OCI-M1 (cell line): ENCODE measurements around the gene SPATA6.
"Not testable (repeated sequence)": the region's sequence is repeated elsewhere in the genome, so short reads cannot be mapped to it uniquely, and the experiment has no call there.

Experiments used
- DNase-seq: peaks from one replicate; lab custom pipeline; 2025; lab: John Stamatoyannopoulos, UW

Gene SPATA6

GRCh38 chr1:48356901-48357300, 115.1 kb downstream of the SPATA6 start:
- DNase-seq, result no peak

GRCh38 chr1:48344373-48344772, 127.6 kb downstream of the SPATA6 start:
- no peak for DNase-seq

GRCh38 chr1:48341221-48341620, 130.8 kb downstream of the SPATA6 start:
- DNase-seq, result no peak

- no peak for DNase-seq
These were observed 133.7 kb downstream of the SPATA6 start for GRCh38 chr1:48338257-48338656.

GRCh38 chr1:48333316-48333715, 138.7 kb downstream of the SPATA6 start:
- DNase-seq, result no peak

GRCh38 chr1:48332115-48332514, 139.9 kb downstream of the SPATA6 start:
- no peak for DNase-seq

GRCh38 chr1:48329905-48330304, 142.1 kb downstream of the SPATA6 start:
- no peak for DNase-seq

GRCh38 chr1:48329486-48329885, 142.5 kb downstream of the SPATA6 start:
- no peak for DNase-seq

GRCh38 chr1:48311829-48312228, 160.2 kb downstream of the SPATA6 start:
- DNase-seq, result not testable (repeated sequence)

GRCh38 chr1:48309564-48310082, 162.4 kb downstream of the SPATA6 start:
- no peak for DNase-seq

- no peak for DNase-seq
These were observed 169.4 kb downstream of the SPATA6 start for GRCh38 chr1:48302652-48303051.

GRCh38 chr1:48294656-48295055, 177.3 kb downstream of the SPATA6 start:
- DNase-seq, result no peak

GRCh38 chr1:48294094-48294493, 177.9 kb downstream of the SPATA6 start:
- not testable (repeated sequence) for DNase-seq

- DNase-seq, result no peak
These were observed 179.3 kb downstream of the SPATA6 start for GRCh38 chr1:48292706-48293105.

- DNase-seq, result no peak
These were observed 180.6 kb downstream of the SPATA6 start for GRCh38 chr1:48291421-48291820.

GRCh38 chr1:48285525-48285924, 186.5 kb downstream of the SPATA6 start:
- no peak for DNase-seq

GRCh38 chr1:48284696-48285420, 187.1 kb downstream of the SPATA6 start:
- DNase-seq, result not testable (repeated sequence)

GRCh38 chr1:48282329-48282728, 189.7 kb downstream of the SPATA6 start:
- DNase-seq, result not testable (repeated sequence)

GRCh38 chr1:48277437-48277836, 194.6 kb downstream of the SPATA6 start:
- DNase-seq, result not testable (repeated sequence)

GRCh38 chr1:48266576-48266975, 205.4 kb downstream of the SPATA6 start:
- DNase-seq, result no peak

- DNase-seq, result no peak
These were observed 209.0 kb downstream of the SPATA6 start for GRCh38 chr1:48263041-48263440.

GRCh38 chr1:48261881-48262400, 210.1 kb downstream of the SPATA6 start:
- no peak for DNase-seq

- DNase-seq, result no peak
These were observed 213.9 kb downstream of the SPATA6 start for GRCh38 chr1:48258106-48258505.

GRCh38 chr1:48254254-48254653, 217.8 kb downstream of the SPATA6 start:
- DNase-seq, result no peak
